Measurements from ENCODE around the gene KCNJ1.

KCNJ1 gene

GRCh38 chr11:128867277-128867676, at the start of gene KCNJ1:
Gene KCNJ1, minus strand, starts transcription at chr11:128867296. Its CDS starts 27,053 bp downstream, at chr11:128840243.
- DNase-seq, result no peak

- no peak for DNase-seq
Observed at GRCh38 chr11:128916681-128917080, 49.6 kb upstream of the KCNJ1 start.

- DNase-seq, result no peak
Observed at GRCh38 chr11:128916037-128916572, 49.0 kb upstream of the KCNJ1 start.

- DNase-seq, result no peak
Observed at GRCh38 chr11:128915149-128915521, 48.0 kb upstream of the KCNJ1 start.

GRCh38 chr11:128914216-128915148, 47.4 kb upstream of the KCNJ1 start:
- no peak for DNase-seq

GRCh38 chr11:128913806-128914205, 46.7 kb upstream of the KCNJ1 start:
- no peak for DNase-seq

- DNase-seq, result no peak
Observed at GRCh38 chr11:128911701-128912100, 44.6 kb upstream of the KCNJ1 start.

- no peak for DNase-seq
Observed at GRCh38 chr11:128911239-128911638, 44.1 kb upstream of the KCNJ1 start.

GRCh38 chr11:128910576-128910975, 43.5 kb upstream of the KCNJ1 start:
- no peak for DNase-seq

GRCh38 chr11:128909438-128910125, 42.5 kb upstream of the KCNJ1 start:
- no peak for DNase-seq

GRCh38 chr11:128908391-128909246, 41.5 kb upstream of the KCNJ1 start:
- peak; percentile 59 to 63 for DNase-seq

- DNase-seq, result no peak
Observed at GRCh38 chr11:128907585-128907984, 40.5 kb upstream of the KCNJ1 start.

GRCh38 chr11:128906185-128907050, 39.3 kb upstream of the KCNJ1 start:
- peak in 1 of 2 experiments; percentile 12 for DNase-seq

GRCh38 chr11:128905345-128906184, 38.5 kb upstream of the KCNJ1 start:
- DNase-seq, result peak in 1 of 2 experiments; percentile 9

GRCh38 chr11:128904656-128905344, 37.7 kb upstream of the KCNJ1 start:
- DNase-seq, result no peak

GRCh38 chr11:128904303-128904655, 37.2 kb upstream of the KCNJ1 start:
- no peak for DNase-seq

- no peak for DNase-seq
Observed at GRCh38 chr11:128903248-128904061, 36.4 kb upstream of the KCNJ1 start.

- DNase-seq, result no peak
Observed at GRCh38 chr11:128902515-128903066, 35.5 kb upstream of the KCNJ1 start.

Data from AML-193 (cell line).